HepG2 (cell line): ENCODE measurements around the gene FAM83F. TPM values are rescaled to one million over a fixed set of nuclear protein-coding genes. Genes with fewer than 3 reads are reported as not detected.
A peak's percentile ranks its signal among the peaks of the same experiment; 100 is the strongest.

Experiments used
- CBX1 ChIP-seq: IDR thresholded peaks from one replicate; pipeline ENCODE4 v1.6.1; 2016; ENCODE audit warnings: antibody characterized with exemption, low read depth
- CC2D1A ChIP-seq: sonication (generic); formaldehyde crosslinking; IDR thresholded peaks from 2 replicates; pipeline ENCODE4 v1.8.1; 2023; ENCODE audit warnings: mild to moderate bottlenecking, missing genetic modification reagents
- FOXO1 ChIP-seq: sonication (generic); formaldehyde crosslinking; IDR thresholded peaks from 2 replicates; pipeline ENCODE4 v1.4.0; 2020; ENCODE audit warnings: missing genetic modification reagents
- NCOA2 ChIP-seq: sonication (generic); formaldehyde crosslinking; IDR thresholded peaks from 2 replicates; pipeline ENCODE4 v1.8.0; 2022; ENCODE audit warnings: inconsistent platforms
- PAX8 ChIP-seq: sonication (generic); formaldehyde crosslinking; IDR thresholded peaks from 2 replicates; pipeline ENCODE4 v1.8.0; 2022; ENCODE audit warnings: mild to moderate bottlenecking, missing genetic modification reagents, borderline replicate concordance
- PTBP1 ChIP-seq: fragments of 200-400 bp; formaldehyde crosslinking; IDR thresholded peaks from 2 replicates; pipeline ENCODE4 v1.6.1; 2018; ENCODE audit warnings: low read length, low read depth; ENCODE audit not compliant: poor library complexity, severe bottlenecking
- RCOR2 ChIP-seq: IDR thresholded peaks from 2 replicates; pipeline ENCODE4 v1.6.1; 2016; ENCODE audit warnings: missing biosample characterization, missing genetic modification reagents
- RFXAP ChIP-seq: sonication (generic); formaldehyde crosslinking; IDR thresholded peaks from 2 replicates; pipeline ENCODE4 v1.4.0; 2020; ENCODE audit warnings: missing genetic modification reagents, borderline replicate concordance
- SOX6 ChIP-seq, 2 experiments: fragments of 450-650 bp in 1 of 2; sonication (generic) in 1 of 2; formaldehyde crosslinking in 1 of 2; IDR thresholded peaks; 2 replicates each; pipeline versions ENCODE4 v1.4.0 to v1.6.1; 2017 to 2020; ENCODE audit warnings: antibody characterized with exemption in 1 of 2, mild to moderate bottlenecking in 1 of 2, missing genetic modification reagents in 1 of 2
- TCF12 ChIP-seq, 2 experiments: fragments of 450-650 bp in 1 of 2; sonication (generic) in 1 of 2; formaldehyde crosslinking in 1 of 2; IDR thresholded peaks; 2 replicates each; pipeline versions ENCODE4 v1.6.1 to v1.8.0; 2017 to 2022; ENCODE audit warnings: antibody characterized with exemption in 1 of 2, mild to moderate bottlenecking in 1 of 2, missing genetic modification reagents in 1 of 2, moderate library complexity in 1 of 2
- TFDP2 ChIP-seq: sonication (generic); formaldehyde crosslinking; IDR thresholded peaks from 2 replicates; pipeline ENCODE4 v1.4.0; 2020; ENCODE audit warnings: missing genetic modification reagents
- ZFYVE20 ChIP-seq: sonication (generic); formaldehyde crosslinking; IDR thresholded peaks from 2 replicates; pipeline ENCODE4 v1.8.0; 2023; ENCODE audit warnings: low read depth, mild to moderate bottlenecking, moderate library complexity, missing genetic modification reagents, borderline replicate concordance
- ZIK1 ChIP-seq: sonication (generic); formaldehyde crosslinking; IDR thresholded peaks from 2 replicates; pipeline ENCODE4 v1.5.0; 2020; ENCODE audit warnings: mild to moderate bottlenecking, low read depth, missing genetic modification reagents, borderline replicate concordance
- ZMAT5 ChIP-seq: sonication (generic); formaldehyde crosslinking; IDR thresholded peaks from 2 replicates; pipeline ENCODE4 v1.5.0; 2020; ENCODE audit warnings: mild to moderate bottlenecking, low read depth, missing genetic modification reagents, borderline replicate concordance
- ZNF263 ChIP-seq: sonication (generic); formaldehyde crosslinking; IDR thresholded peaks from 2 replicates; pipeline ENCODE4 v1.4.0; 2020; ENCODE audit warnings: missing genetic modification reagents
- ZNF329 ChIP-seq: sonication (generic); formaldehyde crosslinking; IDR thresholded peaks from 2 replicates; pipeline ENCODE4 v1.9.0; 2021; ENCODE audit warnings: low read depth, mild to moderate bottlenecking, missing genetic modification reagents
- ZNF383 ChIP-seq: sonication (generic); formaldehyde crosslinking; IDR thresholded peaks from 2 replicates; pipeline ENCODE4 v1.4.0; 2020; ENCODE audit warnings: missing genetic modification reagents, mild to moderate bottlenecking, borderline replicate concordance
- ZNF446 ChIP-seq: sonication (generic); formaldehyde crosslinking; IDR thresholded peaks from 2 replicates; pipeline ENCODE4 v1.5.0; 2020; ENCODE audit warnings: mild to moderate bottlenecking, missing genetic modification reagents
- ZNF589 ChIP-seq: sonication (generic); formaldehyde crosslinking; conservative IDR thresholded peaks from 2 replicates; pipeline ENCODE4 v1.8.0; 2022; ENCODE audit warnings: mild to moderate bottlenecking, moderate library complexity, missing genetic modification reagents
- polyA plus RNA-seq, 8 experiments: library from polyadenylated mRNA; depleted of rRNA in 3 of 8; stranded (reverse) in 7 of 8; unstranded in 1 of 8; fragments of >200 nt; fragmentation: Illumina TruSeq in 4 of 8; extraction: Trizol in 4 of 8; gene quantifications; 2 replicates each; pipeline versions ENCODE4 v1.2.1 to v1.2.3, GENCODE V29; 2011 to 2016; ENCODE audit warnings: low read depth in 4 of 8, missing spikeins in 1 of 8, mixed read lengths in 1 of 8; ENCODE audit not compliant: insufficient read depth in 1 of 8
- total RNA-seq, 5 experiments: library from RNA; depleted of rRNA; stranded (reverse); fragments of >200 nt; fragmentation: Illumina TruSeq; extraction: Trizol; gene quantifications; 2 replicates each; pipeline ENCODE4 v1.2.3, GENCODE V29; 2016; ENCODE audit warnings: low read depth in 1 of 5
- TF ChIP-seq, protein P1 (sequence below): IDR thresholded peaks from 2 replicates; pipeline ENCODE4 v1.4.0; 2020; ENCODE audit warnings: mild to moderate bottlenecking, missing genetic modification reagents
- TF ChIP-seq, protein P2 (sequence below): sonication (generic); formaldehyde crosslinking; IDR thresholded peaks from 2 replicates; pipeline ENCODE4 v1.4.0; 2020; ENCODE audit warnings: missing genetic modification reagents

FAM83F gene
- total and polyA plus RNA-seq, 2 of the 13 experiments (the other 11 are each of a cell fraction or from before 2014, with no cell fraction given) = not detected

GRCh38 chr22:40044870-40045834, 50.4 kb downstream of the FAM83F start (continued):
- TF ChIP-seq SOX6 (IDR thresholded peaks at IDR 0.05) = no peak
- 0 out of 2 replicates have a peak, but pooled peaks have one; percentile 12 for TF ChIP-seq SOX6 (CRISPR knock-in tag; IDR thresholded peaks at IDR 0.05)
- no peak for TF ChIP-seq CC2D1A (CRISPR knock-in tag)
- TF ChIP-seq TCF12 (IDR thresholded peaks at IDR 0.05) = no peak
- TF ChIP-seq TCF12 (CRISPR knock-in tag; IDR thresholded peaks at IDR 0.05) = no peak
- 0 out of 2 replicates have a peak, but pooled peaks have one; percentile 39 for TF ChIP-seq TFDP2 (CRISPR knock-in tag)
- TF ChIP-seq ZNF263 = no peak; the same call in 1 of the 2 replicates
- TF ChIP-seq, protein P1, sequence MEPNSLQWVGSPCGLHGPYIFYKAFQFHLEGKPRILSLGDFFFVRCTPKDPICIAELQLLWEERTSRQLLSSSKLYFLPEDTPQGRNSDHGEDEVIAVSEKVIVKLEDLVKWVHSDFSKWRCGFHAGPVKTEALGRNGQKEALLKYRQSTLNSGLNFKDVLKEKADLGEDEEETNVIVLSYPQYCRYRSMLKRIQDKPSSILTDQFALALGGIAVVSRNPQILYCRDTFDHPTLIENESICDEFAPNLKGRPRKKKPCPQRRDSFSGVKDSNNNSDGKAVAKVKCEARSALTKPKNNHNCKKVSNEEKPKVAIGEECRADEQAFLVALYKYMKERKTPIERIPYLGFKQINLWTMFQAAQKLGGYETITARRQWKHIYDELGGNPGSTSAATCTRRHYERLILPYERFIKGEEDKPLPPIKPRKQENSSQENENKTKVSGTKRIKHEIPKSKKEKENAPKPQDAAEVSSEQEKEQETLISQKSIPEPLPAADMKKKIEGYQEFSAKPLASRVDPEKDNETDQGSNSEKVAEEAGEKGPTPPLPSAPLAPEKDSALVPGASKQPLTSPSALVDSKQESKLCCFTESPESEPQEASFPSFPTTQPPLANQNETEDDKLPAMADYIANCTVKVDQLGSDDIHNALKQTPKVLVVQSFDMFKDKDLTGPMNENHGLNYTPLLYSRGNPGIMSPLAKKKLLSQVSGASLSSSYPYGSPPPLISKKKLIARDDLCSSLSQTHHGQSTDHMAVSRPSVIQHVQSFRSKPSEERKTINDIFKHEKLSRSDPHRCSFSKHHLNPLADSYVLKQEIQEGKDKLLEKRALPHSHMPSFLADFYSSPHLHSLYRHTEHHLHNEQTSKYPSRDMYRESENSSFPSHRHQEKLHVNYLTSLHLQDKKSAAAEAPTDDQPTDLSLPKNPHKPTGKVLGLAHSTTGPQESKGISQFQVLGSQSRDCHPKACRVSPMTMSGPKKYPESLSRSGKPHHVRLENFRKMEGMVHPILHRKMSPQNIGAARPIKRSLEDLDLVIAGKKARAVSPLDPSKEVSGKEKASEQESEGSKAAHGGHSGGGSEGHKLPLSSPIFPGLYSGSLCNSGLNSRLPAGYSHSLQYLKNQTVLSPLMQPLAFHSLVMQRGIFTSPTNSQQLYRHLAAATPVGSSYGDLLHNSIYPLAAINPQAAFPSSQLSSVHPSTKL (CRISPR knock-in tag) = 0 out of 2 replicates have a peak, but pooled peaks have one; percentile 25
- TF ChIP-seq RCOR2 = no peak
- TF ChIP-seq, protein P2, sequence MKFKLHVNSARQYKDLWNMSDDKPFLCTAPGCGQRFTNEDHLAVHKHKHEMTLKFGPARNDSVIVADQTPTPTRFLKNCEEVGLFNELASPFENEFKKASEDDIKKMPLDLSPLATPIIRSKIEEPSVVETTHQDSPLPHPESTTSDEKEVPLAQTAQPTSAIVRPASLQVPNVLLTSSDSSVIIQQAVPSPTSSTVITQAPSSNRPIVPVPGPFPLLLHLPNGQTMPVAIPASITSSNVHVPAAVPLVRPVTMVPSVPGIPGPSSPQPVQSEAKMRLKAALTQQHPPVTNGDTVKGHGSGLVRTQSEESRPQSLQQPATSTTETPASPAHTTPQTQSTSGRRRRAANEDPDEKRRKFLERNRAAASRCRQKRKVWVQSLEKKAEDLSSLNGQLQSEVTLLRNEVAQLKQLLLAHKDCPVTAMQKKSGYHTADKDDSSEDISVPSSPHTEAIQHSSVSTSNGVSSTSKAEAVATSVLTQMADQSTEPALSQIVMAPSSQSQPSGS (CRISPR knock-in tag) = no peak
- TF ChIP-seq ZMAT5 (CRISPR knock-in tag) = no peak
- no peak for TF ChIP-seq PAX8 (CRISPR knock-in tag)
- TF ChIP-seq ZNF589 (CRISPR knock-in tag) = 0 out of 2 replicates have a peak, but pooled peaks have one; percentile 31
- TF ChIP-seq PTBP1 = no peak
- TF ChIP-seq ZNF446 (CRISPR knock-in tag) = no peak; the same call in 1 of the 2 replicates
- no peak for TF ChIP-seq CBX1
- no peak for TF ChIP-seq ZNF383 (CRISPR knock-in tag)
- TF ChIP-seq ZIK1 (CRISPR knock-in tag) = peak; percentile 55; the same call in 1 of the 2 replicates
- TF ChIP-seq RFXAP (CRISPR knock-in tag) = no peak
- 0 out of 2 replicates have a peak, but pooled peaks have one; percentile 16 for TF ChIP-seq FOXO1
- TF ChIP-seq ZNF329 (CRISPR knock-in tag) = 0 out of 2 replicates have a peak, but pooled peaks have one; percentile 46
- TF ChIP-seq NCOA2 (CRISPR knock-in tag) = no peak
- TF ChIP-seq ZFYVE20 (CRISPR knock-in tag) = no peak
